SK-N-SH (cell line): Measurements from ENCODE around the gene MCTP1.

ENCODE experiments used
- EP300 ChIP-seq, 2 experiments: IDR thresholded peaks; 2 replicates each; pipeline versions ENCODE4 v1.4.0 to v1.6.1; 2012; ENCODE audit warnings: borderline replicate concordance in 1 of 2, low read depth in 1 of 2, low read length in 1 of 2
- EZH2phosphoT487 ChIP-seq: fragments of 200-600 bp; sonication (generic); IDR thresholded peaks from 2 replicates; pipeline ENCODE4 v1.6.1; 2017; ENCODE audit warnings: low read depth, mixed run types, mild to moderate bottlenecking, antibody characterized with exemption, moderate library complexity, borderline replicate concordance
- FOXM1 ChIP-seq: IDR thresholded peaks from 2 replicates; pipeline ENCODE4 v1.4.0; 2012; ENCODE audit warnings: low read depth, mild to moderate bottlenecking
- NFIC ChIP-seq: IDR thresholded peaks from 2 replicates; pipeline ENCODE4 v1.4.0; 2012; ENCODE audit warnings: borderline replicate concordance
- POLR2AphosphoS5 ChIP-seq: IDR thresholded peaks from 2 replicates; pipeline ENCODE4 v1.6.1; 2012; ENCODE audit warnings: low read depth, low read length
- RFX5 ChIP-seq: IDR thresholded peaks from 2 replicates; pipeline ENCODE4 v1.6.1; 2012; ENCODE audit warnings: mild to moderate bottlenecking, improper control_type of control experiment, low read length
- SMC3 ChIP-seq: IDR thresholded peaks from 2 replicates; pipeline ENCODE4 v1.6.1; 2012; ENCODE audit warnings: low read depth, low read length, improper control_type of control experiment
- TF ChIP-seq, protein P1 (sequence below): fragments of 200-600 bp; sonication (generic); IDR thresholded peaks from 2 replicates; pipeline ENCODE4 v1.6.1; 2017; ENCODE audit warnings: antibody characterized with exemption, mild to moderate bottlenecking, moderate library complexity
- TF ChIP-seq, protein P2 (sequence below): IDR thresholded peaks from 2 replicates; pipeline ENCODE4; 2012
- TF ChIP-seq, protein P3 (sequence below): fragments of 150-350 bp; IDR thresholded peaks from 2 replicates; pipeline ENCODE4 v1.6.1; 2017; ENCODE audit warnings: antibody characterized with exemption, low read length, low read depth, borderline replicate concordance
- TF ChIP-seq, protein P4 (sequence below): IDR thresholded peaks from 2 replicates; pipeline ENCODE4 v1.6.1; 2012; ENCODE audit warnings: mild to moderate bottlenecking, low read depth, low read length, moderate library complexity

DNA sequence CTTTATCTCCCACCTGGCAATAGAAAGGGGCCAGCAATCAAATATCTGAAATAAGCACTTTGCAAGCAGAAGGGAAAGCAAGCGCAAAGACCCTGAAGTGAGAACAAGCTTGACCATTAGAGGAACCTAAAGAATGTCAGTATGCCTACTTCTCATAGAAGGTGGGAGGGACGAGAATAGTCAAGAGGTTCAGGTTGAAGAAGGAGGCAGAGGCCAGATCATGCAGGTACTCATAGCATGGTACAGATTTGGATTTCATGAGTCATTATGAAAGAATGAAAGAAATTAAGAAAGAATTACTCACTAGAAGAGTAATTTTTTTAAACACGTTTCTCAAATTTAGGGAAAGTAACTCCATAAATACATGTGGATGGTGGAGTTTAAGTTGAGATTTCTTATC is 33.7 kb downstream of the MCTP1 start:
- TF ChIP-seq, protein P1, sequence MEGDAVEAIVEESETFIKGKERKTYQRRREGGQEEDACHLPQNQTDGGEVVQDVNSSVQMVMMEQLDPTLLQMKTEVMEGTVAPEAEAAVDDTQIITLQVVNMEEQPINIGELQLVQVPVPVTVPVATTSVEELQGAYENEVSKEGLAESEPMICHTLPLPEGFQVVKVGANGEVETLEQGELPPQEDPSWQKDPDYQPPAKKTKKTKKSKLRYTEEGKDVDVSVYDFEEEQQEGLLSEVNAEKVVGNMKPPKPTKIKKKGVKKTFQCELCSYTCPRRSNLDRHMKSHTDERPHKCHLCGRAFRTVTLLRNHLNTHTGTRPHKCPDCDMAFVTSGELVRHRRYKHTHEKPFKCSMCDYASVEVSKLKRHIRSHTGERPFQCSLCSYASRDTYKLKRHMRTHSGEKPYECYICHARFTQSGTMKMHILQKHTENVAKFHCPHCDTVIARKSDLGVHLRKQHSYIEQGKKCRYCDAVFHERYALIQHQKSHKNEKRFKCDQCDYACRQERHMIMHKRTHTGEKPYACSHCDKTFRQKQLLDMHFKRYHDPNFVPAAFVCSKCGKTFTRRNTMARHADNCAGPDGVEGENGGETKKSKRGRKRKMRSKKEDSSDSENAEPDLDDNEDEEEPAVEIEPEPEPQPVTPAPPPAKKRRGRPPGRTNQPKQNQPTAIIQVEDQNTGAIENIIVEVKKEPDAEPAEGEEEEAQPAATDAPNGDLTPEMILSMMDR: no peak
- TF ChIP-seq EZH2phosphoT487 (no peak), POLR2AphosphoS5 (no peak), EP300 (IDR thresholded peaks at IDR 0.05; ENCODE audit: borderline replicate concordance in 1 of 2, low read depth in 1 of 2, low read length in 1 of 2) (no peak), RFX5 (no peak), FOXM1 (no peak), NFIC (no peak), SMC3 (no peak)
- TF ChIP-seq, protein P2, sequence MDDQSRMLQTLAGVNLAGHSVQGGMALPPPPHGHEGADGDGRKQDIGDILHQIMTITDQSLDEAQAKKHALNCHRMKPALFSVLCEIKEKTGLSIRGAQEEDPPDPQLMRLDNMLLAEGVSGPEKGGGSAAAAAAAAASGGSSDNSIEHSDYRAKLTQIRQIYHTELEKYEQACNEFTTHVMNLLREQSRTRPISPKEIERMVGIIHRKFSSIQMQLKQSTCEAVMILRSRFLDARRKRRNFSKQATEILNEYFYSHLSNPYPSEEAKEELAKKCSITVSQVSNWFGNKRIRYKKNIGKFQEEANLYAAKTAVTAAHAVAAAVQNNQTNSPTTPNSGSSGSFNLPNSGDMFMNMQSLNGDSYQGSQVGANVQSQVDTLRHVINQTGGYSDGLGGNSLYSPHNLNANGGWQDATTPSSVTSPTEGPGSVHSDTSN: no peak
- TF ChIP-seq, protein P3, sequence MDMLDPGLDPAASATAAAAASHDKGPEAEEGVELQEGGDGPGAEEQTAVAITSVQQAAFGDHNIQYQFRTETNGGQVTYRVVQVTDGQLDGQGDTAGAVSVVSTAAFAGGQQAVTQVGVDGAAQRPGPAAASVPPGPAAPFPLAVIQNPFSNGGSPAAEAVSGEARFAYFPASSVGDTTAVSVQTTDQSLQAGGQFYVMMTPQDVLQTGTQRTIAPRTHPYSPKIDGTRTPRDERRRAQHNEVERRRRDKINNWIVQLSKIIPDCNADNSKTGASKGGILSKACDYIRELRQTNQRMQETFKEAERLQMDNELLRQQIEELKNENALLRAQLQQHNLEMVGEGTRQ: no peak
- TF ChIP-seq, protein P4, sequence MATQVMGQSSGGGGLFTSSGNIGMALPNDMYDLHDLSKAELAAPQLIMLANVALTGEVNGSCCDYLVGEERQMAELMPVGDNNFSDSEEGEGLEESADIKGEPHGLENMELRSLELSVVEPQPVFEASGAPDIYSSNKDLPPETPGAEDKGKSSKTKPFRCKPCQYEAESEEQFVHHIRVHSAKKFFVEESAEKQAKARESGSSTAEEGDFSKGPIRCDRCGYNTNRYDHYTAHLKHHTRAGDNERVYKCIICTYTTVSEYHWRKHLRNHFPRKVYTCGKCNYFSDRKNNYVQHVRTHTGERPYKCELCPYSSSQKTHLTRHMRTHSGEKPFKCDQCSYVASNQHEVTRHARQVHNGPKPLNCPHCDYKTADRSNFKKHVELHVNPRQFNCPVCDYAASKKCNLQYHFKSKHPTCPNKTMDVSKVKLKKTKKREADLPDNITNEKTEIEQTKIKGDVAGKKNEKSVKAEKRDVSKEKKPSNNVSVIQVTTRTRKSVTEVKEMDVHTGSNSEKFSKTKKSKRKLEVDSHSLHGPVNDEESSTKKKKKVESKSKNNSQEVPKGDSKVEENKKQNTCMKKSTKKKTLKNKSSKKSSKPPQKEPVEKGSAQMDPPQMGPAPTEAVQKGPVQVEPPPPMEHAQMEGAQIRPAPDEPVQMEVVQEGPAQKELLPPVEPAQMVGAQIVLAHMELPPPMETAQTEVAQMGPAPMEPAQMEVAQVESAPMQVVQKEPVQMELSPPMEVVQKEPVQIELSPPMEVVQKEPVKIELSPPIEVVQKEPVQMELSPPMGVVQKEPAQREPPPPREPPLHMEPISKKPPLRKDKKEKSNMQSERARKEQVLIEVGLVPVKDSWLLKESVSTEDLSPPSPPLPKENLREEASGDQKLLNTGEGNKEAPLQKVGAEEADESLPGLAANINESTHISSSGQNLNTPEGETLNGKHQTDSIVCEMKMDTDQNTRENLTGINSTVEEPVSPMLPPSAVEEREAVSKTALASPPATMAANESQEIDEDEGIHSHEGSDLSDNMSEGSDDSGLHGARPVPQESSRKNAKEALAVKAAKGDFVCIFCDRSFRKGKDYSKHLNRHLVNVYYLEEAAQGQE: no peak
